Calu3 (cell line): ENCODE data around the gene CHML. TPM values are rescaled to one million over a fixed set of nuclear protein-coding genes. Genes with fewer than 3 reads are reported as not detected.

Experiments used
- BruUV-seq: library from RNA; stranded (reverse); fragments of 400-500 nt; replicated peaks from 2 replicates; lab custom pipeline; 2021; lab: Mats Ljungman, UMichigan
- CTCF ChIA-PET: fragments of 300-600 bp; sonication (Branson Sonifier 250); formaldehyde crosslinking; loops from one replicate; lab custom pipeline; 2022; ENCODE audit warnings: antibody characterized with exemption; lab: Charles Lee
- DNase-seq: peaks from one replicate; pipeline ENCODE4 v3.0.0; 2022
- H3K27ac Mint-ChIP-seq: one replicate; pipeline ENCODE4 v1.8.0; 2022; ENCODE audit warnings: mixed read lengths; ENCODE audit not compliant: unreplicated experiment
- H3K27me3 Mint-ChIP-seq: one replicate; pipeline ENCODE4 v1.8.0; 2022; ENCODE audit warnings: mixed read lengths; ENCODE audit not compliant: unreplicated experiment
- H3K36me3 Mint-ChIP-seq: one replicate; pipeline ENCODE4 v1.8.0; 2022; ENCODE audit warnings: mild to moderate bottlenecking, moderate library complexity, mixed read lengths; ENCODE audit not compliant: insufficient read depth, unreplicated experiment
- H3K4me1 Mint-ChIP-seq: one replicate; pipeline ENCODE4 v1.8.0; 2022; ENCODE audit warnings: mild to moderate bottlenecking, low read depth, mixed read lengths; ENCODE audit not compliant: unreplicated experiment
- H3K4me3 Mint-ChIP-seq: one replicate; pipeline ENCODE4 v1.8.0; 2022; ENCODE audit warnings: mild to moderate bottlenecking, low read depth, moderate library complexity, mixed read lengths; ENCODE audit not compliant: unreplicated experiment
- H3K9me3 Mint-ChIP-seq: one replicate; pipeline ENCODE4 v1.8.0; 2022; ENCODE audit warnings: low read depth, mixed read lengths; ENCODE audit not compliant: unreplicated experiment
- intact Hi-C: fragments of 100-400 bp; cut with micrococcal nuclease; formaldehyde crosslinking; loops from one replicate; pipeline ENCODE4 v1.10.0; 2022; ENCODE audit not compliant: unreplicated experiment
- total RNA-seq: library from RNA; stranded (reverse); gene quantifications from 2 replicates; pipeline ENCODE4 v1.2.3, GENCODE V29; 2022
- TF ChIP-seq, protein P1 (sequence below): fragments of 200-600 bp; IDR thresholded peaks from one replicate; pipeline ENCODE4 v1.8.0; 2022; ENCODE audit warnings: antibody characterized with exemption; ENCODE audit not compliant: unreplicated experiment

The CHML gene
- total RNA-seq, 1 experiment from 2014 or later, result 28.2 TPM

DNA sequence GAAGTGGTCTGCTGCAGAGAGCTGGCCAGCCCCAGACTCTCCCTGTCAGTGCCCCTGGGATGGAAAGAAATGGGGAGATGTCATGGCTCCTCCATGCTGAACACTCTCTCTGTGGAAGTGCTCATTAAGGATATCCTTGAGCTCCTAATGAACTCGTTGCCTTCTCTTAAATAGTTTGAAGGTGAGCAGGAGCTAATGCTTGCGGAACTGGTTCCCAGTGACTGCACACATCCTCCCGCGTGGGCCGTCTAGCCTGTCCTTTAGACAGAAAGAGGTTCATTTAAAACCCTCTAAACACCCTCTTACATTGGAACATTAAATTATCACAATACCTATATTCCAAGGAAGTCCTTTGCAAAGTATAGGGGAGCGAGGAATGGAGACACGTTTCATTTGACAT, 6.0 kb upstream of the CHML start:
- intact Hi-C loops, result no loop called here
- Mint-ChIP-seq H3K27ac (no peak overlapping the region), H3K36me3 (peaks cover under 1% of the 10 kb centered on the region), H3K4me3 (no peak overlapping the region), H3K9me3 (peaks cover 3% of the 10 kb centered on the region), H3K27me3 (peaks cover 18% of the 10 kb centered on the region), H3K4me1 (peaks cover 15% of the 10 kb centered on the region)
- TF ChIP-seq, protein P1, sequence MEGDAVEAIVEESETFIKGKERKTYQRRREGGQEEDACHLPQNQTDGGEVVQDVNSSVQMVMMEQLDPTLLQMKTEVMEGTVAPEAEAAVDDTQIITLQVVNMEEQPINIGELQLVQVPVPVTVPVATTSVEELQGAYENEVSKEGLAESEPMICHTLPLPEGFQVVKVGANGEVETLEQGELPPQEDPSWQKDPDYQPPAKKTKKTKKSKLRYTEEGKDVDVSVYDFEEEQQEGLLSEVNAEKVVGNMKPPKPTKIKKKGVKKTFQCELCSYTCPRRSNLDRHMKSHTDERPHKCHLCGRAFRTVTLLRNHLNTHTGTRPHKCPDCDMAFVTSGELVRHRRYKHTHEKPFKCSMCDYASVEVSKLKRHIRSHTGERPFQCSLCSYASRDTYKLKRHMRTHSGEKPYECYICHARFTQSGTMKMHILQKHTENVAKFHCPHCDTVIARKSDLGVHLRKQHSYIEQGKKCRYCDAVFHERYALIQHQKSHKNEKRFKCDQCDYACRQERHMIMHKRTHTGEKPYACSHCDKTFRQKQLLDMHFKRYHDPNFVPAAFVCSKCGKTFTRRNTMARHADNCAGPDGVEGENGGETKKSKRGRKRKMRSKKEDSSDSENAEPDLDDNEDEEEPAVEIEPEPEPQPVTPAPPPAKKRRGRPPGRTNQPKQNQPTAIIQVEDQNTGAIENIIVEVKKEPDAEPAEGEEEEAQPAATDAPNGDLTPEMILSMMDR, result no peak
- CTCF ChIA-PET, result interaction anchor here (0.6 kb wide), 1 partner anchor 410 kb away, joined by 3 read pairs; no protein-coding TSS in a partner anchor
- no TSS peak for BruUV-seq
- no peak for DNase-seq

DNA sequence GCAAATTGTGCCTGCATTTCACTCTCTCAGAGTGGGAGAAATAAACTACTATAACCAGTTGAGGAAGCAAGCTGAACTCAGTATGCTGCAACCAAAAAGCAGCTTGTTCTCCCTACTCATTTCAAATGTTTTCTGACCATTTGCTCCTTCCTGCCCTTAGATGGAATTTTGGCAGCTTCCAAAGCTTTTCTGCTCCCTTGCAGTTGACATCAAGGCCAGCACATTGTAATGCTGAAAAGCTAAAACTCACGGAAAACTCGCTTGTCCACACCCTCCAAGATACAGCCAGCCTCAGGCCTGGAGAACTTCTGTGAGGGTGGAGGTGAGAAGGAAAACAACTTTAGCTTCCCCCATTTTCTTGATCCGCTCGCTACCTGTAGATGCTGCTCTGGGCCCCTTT, 5.0 kb upstream of the CHML start:
- intact Hi-C loops, result no loop called here
- Mint-ChIP-seq H3K4me1 (peaks cover 25% of the 10 kb centered on the region), H3K36me3 (peaks cover 11% of the 10 kb centered on the region), H3K4me3 (no peak overlapping the region), H3K27ac (no peak overlapping the region), H3K9me3 (peaks cover 5% of the 10 kb centered on the region), H3K27me3 (peaks cover 8% of the 10 kb centered on the region)
- BruUV-seq, result no TSS peak
- TF ChIP-seq, protein P1, result no peak
- no peak for DNase-seq
- CTCF ChIA-PET, result interaction anchor here (1.3 kb wide), 1 partner anchor 13 kb away, joined by 4 read pairs; no protein-coding TSS in a partner anchor

DNA sequence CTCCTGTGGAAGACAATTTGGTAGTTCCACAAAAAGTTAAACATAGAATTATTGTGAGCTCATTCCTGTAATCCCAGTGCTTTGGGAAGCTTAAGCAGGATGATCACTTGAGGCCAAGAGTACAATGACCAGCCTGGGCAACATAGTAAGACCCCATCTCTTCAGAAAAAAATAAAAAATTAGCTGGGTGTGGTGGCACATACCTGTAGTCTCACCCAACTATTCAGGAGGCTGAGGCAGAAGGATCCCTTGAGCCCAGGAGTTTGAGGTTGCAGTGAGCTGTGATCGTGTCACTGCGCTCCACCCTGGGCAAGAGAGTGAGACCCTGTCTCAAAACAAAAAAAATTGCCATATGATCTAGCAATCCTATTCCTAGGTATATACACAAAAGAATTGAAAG, 4.1 kb upstream of the CHML start:
- Mint-ChIP-seq H3K4me3 (no peak overlapping the region), H3K4me1 (peaks cover 25% of the 10 kb centered on the region), H3K27ac (no peak overlapping the region), H3K9me3 (peaks cover 5% of the 10 kb centered on the region), H3K36me3 (peaks cover 20% of the 10 kb centered on the region), H3K27me3 (no peaks in the 10 kb centered on the region)
- TF ChIP-seq, protein P1, result no peak
- BruUV-seq, result no TSS peak
- CTCF ChIA-PET, result interaction anchor here (1.3 kb wide), 1 partner anchor 14 kb away, joined by 4 read pairs; no protein-coding TSS in a partner anchor
- no peak for DNase-seq
- intact Hi-C loops, result no loop called here

DNA sequence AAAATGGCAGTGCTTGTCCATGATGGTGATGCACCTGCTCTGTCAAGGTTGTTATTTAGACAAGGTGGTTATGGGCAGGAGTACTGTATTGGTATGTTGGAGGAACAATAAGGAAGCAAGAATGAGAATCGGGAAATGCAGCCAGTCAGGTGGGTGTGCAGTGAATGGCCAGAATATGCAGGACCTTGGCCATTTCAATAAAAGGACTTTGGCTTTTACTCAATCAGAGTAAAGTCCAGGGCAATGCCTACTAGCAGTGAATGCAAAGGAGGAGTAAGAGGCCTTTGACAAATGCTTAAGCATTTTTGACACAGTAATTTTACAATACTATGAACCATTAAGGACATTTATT, 2.4 kb upstream of the CHML start:
- H3K36me3 Mint-ChIP-seq, result peaks cover 27% of the 10 kb centered on the region
- intact Hi-C loops, result no loop called here
- H3K27ac Mint-ChIP-seq, result peak overlapping the region; percentile 59
- H3K4me1 Mint-ChIP-seq, result peaks cover 42% of the 10 kb centered on the region
- H3K9me3 Mint-ChIP-seq, result peaks cover 5% of the 10 kb centered on the region
- CTCF ChIA-PET, result no interaction called here
- no peak overlapping the region for H3K4me3 Mint-ChIP-seq
- TF ChIP-seq, protein P1, result no peak
- no TSS peak for BruUV-seq
- DNase-seq, result no peak
- no peaks in the 10 kb centered on the region for H3K27me3 Mint-ChIP-seq
